GM19468 (cell line): Measurements from ENCODE around the gene THUMPD3.

ENCODE experiments used
- ATAC-seq: cut with Tn5 transposase; IDR thresholded peaks from one replicate; pipeline ENCODE4 v1.9.1; 2021; ENCODE audit warnings: mild to moderate bottlenecking, moderate library complexity, moderate number of reproducible peaks; ENCODE audit not compliant: unreplicated experiment; ENCODE audit errors: extremely low read depth

THUMPD3 gene

GRCh38 chr3:9414826-9415225, 52.0 kb downstream of the THUMPD3 start:
- ATAC-seq = no peak

- no peak for ATAC-seq
Observed at GRCh38 chr3:9415485-9416138, 52.8 kb downstream of the THUMPD3 start.

DNA sequence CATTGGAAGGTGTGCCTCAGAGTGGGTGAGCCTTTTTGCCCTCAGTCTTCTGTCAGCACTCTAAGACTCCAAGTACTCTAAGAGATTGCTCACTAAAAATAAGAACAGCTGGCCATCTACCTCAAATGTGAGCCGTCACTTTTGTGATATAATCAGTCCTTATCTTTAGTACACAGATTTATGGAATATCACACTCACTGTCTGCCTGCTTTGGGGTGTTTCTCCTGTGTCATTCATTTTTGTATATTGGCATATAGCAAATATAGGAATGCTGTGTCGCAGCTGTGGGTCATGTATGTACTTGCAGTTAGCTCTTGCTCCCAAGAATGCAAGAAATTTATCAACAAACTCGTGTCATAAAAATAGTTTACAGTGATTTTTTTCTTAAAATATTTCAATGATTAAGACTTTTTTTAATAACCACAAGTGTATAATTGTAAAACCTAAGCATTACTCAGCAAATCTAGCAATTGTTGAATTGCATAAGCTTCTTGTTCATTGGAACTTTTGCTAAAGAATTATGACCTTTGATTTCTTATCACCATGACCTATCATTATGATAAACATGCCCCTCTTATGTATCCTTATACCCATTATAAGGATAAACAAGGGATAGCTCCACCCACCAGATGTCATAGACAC, 53.4 kb downstream of the THUMPD3 start:
- no peak for ATAC-seq

GRCh38 chr3:9420850-9421549, 58.1 kb downstream of the THUMPD3 start:
- ATAC-seq = no peak

DNA sequence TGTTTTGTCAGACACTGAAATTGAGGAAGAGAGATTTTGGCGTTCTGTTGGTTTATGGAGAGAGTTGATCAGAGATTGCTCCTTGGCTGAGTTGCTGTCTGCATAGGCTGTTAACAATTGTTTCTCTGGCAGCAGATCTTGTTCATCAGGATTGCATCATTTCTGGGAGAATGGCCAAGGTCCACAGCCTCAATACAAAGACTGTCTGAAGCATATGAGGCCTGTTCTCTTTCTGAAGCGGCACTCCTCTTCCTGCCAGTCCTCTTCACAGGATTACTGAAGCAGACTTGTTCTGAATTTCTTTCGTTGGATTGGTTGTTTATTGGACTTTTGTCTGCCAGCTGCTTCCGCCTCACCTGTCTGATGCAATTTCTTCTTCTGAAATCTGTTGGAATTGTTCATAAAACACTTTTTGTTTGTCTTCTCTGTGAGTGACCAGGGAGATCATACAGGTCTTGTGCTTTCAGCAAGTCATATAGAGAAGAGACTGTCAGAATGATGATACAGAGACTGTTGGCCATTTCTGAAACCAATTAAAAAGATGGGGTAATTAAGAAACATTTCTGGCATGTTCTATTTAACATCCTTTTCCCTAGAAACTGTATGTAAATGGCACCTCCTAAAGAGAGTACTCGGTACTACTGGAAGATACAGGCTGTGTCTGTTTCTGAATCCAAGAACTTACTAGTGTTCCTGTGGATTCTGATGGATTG, 60.0 kb downstream of the THUMPD3 start:
- ATAC-seq = no peak

GRCh38 chr3:9428411-9428810, 65.6 kb downstream of the THUMPD3 start:
- no peak for ATAC-seq

DNA sequence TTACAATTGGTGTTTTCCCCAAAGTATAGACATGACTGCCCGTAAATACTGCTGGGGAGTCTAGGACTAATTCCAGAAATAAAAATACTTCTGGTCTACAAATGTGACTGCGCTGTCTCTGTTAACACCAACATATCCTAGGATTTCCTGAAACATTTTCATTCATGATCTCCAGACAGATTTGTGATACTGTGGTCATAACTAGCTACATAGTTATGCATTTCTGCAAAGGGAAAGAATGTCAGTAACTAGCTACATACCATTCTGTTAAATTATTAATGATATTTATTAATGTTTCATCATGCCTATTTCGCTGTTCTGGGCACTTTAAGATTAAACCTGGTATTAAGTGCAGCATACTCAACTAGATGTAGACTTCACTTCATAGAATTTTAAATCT, 67.9 kb downstream of the THUMPD3 start:
- ATAC-seq = no peak

GRCh38 chr3:9433627-9434521, 71.0 kb downstream of the THUMPD3 start:
- ATAC-seq = no peak

GRCh38 chr3:9435316-9435715, 72.5 kb downstream of the THUMPD3 start:
- no peak for ATAC-seq
